ENCODE results near the gene RHEB.

- TF ChIP-seq CTCF (IDR thresholded peaks at IDR 0.05): no peak
- no peak for TF ChIP-seq ZFX (IDR thresholded peaks at IDR 0.05; ENCODE audit: borderline replicate concordance)
Observed at GRCh38 chr7:151540146-151540545, 20.5 kb upstream of the RHEB start.
